ENCODE data around the gene NIF3L1. TPM values are rescaled to one million over a fixed set of nuclear protein-coding genes. Genes with fewer than 3 reads are reported as not detected.
"Not testable (repeated sequence)": the region's sequence is repeated elsewhere in the genome, so short reads cannot be mapped to it uniquely, and the experiment has no call there.

Gene NIF3L1
- total and polyA plus RNA-seq, 10 donors = 17.2 to 26.4 (median 20.3) TPM

DNA sequence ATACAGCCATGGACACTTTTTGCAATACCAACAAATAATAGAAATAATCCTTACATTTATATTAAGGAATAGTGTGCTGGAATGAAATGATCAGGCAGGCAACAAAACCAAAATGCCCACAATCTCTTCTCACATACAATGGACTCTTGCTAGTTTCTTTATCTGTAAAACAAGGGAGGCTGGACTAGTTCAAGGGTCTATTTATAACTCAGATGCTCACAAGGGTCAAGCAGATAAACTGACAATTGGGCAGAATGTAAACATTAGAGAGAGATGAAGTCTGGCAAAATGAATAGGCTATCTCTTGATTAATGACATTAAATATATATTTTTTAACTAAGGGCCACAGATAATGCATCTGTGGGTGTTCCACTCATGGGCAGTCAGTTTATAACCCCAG, 11.7 kb upstream of the NIF3L1 start:
- no peak overlapping the region for H3K27ac ChIP-seq
- no peak overlapping the region for H3K4me3 ChIP-seq
- intact Hi-C loops (cut with DNase I; ENCODE audit: low total_unique reads) = no loop called here
- no peak for DNase-seq
- no peaks in the 10 kb centered on the region for H3K4me1 ChIP-seq
- no peaks in the 10 kb centered on the region for H3K9me3 ChIP-seq
- peaks cover 3 to 100% (median 83%) of the 10 kb centered on the region in 6 donors for H3K36me3 ChIP-seq
- H3K27me3 ChIP-seq (replicated peaks in 1 of 7) = no peaks in the 10 kb centered on the region
- TF ChIP-seq POLR2AphosphoS5 (IDR thresholded peaks at IDR 0.05) = no peak
- TF ChIP-seq, protein P1, sequence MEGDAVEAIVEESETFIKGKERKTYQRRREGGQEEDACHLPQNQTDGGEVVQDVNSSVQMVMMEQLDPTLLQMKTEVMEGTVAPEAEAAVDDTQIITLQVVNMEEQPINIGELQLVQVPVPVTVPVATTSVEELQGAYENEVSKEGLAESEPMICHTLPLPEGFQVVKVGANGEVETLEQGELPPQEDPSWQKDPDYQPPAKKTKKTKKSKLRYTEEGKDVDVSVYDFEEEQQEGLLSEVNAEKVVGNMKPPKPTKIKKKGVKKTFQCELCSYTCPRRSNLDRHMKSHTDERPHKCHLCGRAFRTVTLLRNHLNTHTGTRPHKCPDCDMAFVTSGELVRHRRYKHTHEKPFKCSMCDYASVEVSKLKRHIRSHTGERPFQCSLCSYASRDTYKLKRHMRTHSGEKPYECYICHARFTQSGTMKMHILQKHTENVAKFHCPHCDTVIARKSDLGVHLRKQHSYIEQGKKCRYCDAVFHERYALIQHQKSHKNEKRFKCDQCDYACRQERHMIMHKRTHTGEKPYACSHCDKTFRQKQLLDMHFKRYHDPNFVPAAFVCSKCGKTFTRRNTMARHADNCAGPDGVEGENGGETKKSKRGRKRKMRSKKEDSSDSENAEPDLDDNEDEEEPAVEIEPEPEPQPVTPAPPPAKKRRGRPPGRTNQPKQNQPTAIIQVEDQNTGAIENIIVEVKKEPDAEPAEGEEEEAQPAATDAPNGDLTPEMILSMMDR (IDR thresholded peaks at IDR 0.05 in 8 of 11, conservative IDR thresholded peaks at IDR 0.05 in 3 of 11) = no peak
- TF ChIP-seq POLR2A (IDR thresholded peaks at IDR 0.05) = no peak

DNA sequence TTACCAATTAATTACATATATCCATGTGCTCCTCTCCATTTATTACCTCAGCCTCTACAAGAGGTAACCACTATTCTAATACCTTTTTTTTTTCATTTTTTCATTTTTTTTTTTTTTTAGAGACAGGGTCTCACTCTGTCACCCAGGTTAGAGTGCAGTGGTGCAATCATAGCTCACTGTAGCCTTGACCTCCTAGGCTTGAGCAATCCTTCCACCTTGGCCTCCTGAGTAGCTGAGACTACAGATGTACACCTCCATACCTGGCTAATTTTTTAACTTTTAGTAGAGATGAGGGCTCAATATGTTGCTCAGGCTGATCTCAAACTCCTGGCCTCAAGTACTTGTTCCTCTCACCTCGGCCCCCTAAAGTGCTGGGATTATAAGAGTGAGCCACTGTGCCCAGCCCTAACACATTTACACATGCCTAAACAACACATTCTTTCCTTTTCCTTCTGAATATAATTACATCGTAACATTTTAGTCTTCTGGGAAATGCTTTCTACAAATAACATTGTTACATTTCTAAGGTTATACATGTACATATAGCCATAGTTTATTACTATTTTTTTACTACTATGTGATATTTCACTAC, 10.8 kb upstream of the NIF3L1 start:
- H3K27me3 ChIP-seq (replicated peaks in 1 of 7) = no peaks in the 10 kb centered on the region
- H3K4me1 ChIP-seq = no peaks in the 10 kb centered on the region
- TF ChIP-seq, protein P1 (IDR thresholded peaks at IDR 0.05 in 8 of 11, conservative IDR thresholded peaks at IDR 0.05 in 3 of 11) = no peak
- no peak for TF ChIP-seq POLR2AphosphoS5 (IDR thresholded peaks at IDR 0.05)
- no peak for TF ChIP-seq POLR2A (IDR thresholded peaks at IDR 0.05)
- intact Hi-C loops (cut with DNase I; ENCODE audit: low total_unique reads) = no loop called here
- H3K36me3 ChIP-seq = peaks cover 3 to 100% (median 83%) of the 10 kb centered on the region in 6 donors
- no peak for DNase-seq
- no peak overlapping the region for H3K4me3 ChIP-seq
- WGBS, 5 donors = 91 to 100% (median 96%) methylated on average over 2 of the region's 2 CpGs
- H3K9me3 ChIP-seq = no peaks in the 10 kb centered on the region
- no peak overlapping the region for H3K27ac ChIP-seq

DNA sequence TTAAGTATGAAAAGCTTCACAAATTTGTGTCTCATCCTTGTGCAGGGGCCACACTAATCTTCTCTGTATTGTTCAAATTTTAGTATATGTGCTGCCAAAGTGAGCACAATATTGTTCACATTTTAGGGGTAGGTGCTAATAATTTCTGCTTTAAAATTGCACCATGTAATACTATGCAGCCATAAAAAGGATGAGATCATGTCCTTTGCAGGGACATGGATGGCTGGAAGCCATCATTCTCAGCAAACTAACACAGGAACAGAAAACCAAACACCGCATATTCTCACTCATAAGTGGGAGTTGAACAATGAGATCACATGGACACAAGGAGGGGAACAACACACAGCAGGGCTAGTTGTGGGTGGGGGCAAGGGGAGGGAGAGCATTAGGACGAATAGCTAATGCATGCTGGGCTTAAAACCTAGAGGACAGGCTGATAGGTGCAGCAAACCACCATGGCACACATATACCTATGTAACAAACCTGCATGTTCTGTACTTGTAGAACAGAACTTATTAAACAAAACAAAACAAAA, 7.4 kb upstream of the NIF3L1 start:
- 82 to 100% (median 88%) methylated on average over 2 of the region's 2 CpGs for WGBS, 5 donors
- Histone ChIP-seq H3K4me1 (peaks cover 0 to 12% (median 6%) of the 10 kb centered on the region in 6 donors), H3K36me3 (peaks cover 6 to 100% (median 80%) of the 10 kb centered on the region in 6 donors)
- H3K4me3 ChIP-seq; DNase-seq; intact Hi-C loops (cut with DNase I; ENCODE audit: low total_unique reads); H3K27me3 ChIP-seq (replicated peaks in 1 of 7); H3K27ac ChIP-seq; H3K9me3 ChIP-seq: not testable (repeated sequence)

DNA sequence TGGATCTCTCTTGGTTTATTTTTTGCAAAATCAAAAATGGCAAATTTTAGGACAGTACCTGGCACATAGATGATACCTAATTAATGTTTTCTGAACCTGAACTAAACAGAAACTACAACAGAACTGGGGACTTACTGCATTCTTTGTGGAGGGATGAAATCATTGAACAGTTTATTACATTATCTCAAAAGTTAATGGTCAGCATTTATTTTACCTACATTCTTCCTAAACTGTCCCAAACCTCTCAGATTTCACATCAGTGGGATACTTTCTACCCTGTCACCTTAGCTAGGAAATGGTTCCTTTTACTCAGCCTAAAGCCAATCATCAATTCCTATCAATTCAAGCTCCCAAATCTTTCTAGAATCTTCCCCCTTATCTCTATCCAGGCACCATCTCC, 10.3 kb downstream of the NIF3L1 start:
- Histone ChIP-seq H3K36me3 (peaks cover 0 to 92% (median 79%) of the 10 kb centered on the region in 6 donors), H3K9me3 (no peaks in the 10 kb centered on the region), H3K4me1 (peaks cover 0 to 10% (median 4%) of the 10 kb centered on the region in 6 donors), H3K27me3 (replicated peaks in 1 of 7) (no peaks in the 10 kb centered on the region), H3K27ac (no peak overlapping the region), H3K4me3 (no peak overlapping the region)
- DNase-seq = no peak
- TF ChIP-seq POLR2AphosphoS5 (IDR thresholded peaks at IDR 0.05) (no peak), POLR2A (IDR thresholded peaks at IDR 0.05) (no peak)
- TF ChIP-seq, protein P1 (IDR thresholded peaks at IDR 0.05 in 8 of 11, conservative IDR thresholded peaks at IDR 0.05 in 3 of 11) = no peak
- intact Hi-C loops (cut with DNase I; ENCODE audit: low total_unique reads) = loop anchor here (10.0 kb wide), 1 partner anchor 175 kb away; the partner anchor contains the start of genes HYCC2 and NDUFB3
